C4-2B (cell line): ENCODE measurements around the gene PIP5K1C.

Experiments used
- H3K27ac ChIP-seq: fragments of 450-650 bp; 2 replicates; pipeline ENCODE4 v1.5.1; 2017
- ZFX ChIP-seq: fragments of 450-650 bp; IDR thresholded peaks from 2 replicates; pipeline ENCODE4 v1.6.1; 2017
- TF ChIP-seq, protein P1 (sequence below): fragments of 450-650 bp; conservative IDR thresholded peaks from 2 replicates; pipeline ENCODE4 v1.5.1; 2017; ENCODE audit warnings: mild to moderate bottlenecking

PIP5K1C gene

DNA sequence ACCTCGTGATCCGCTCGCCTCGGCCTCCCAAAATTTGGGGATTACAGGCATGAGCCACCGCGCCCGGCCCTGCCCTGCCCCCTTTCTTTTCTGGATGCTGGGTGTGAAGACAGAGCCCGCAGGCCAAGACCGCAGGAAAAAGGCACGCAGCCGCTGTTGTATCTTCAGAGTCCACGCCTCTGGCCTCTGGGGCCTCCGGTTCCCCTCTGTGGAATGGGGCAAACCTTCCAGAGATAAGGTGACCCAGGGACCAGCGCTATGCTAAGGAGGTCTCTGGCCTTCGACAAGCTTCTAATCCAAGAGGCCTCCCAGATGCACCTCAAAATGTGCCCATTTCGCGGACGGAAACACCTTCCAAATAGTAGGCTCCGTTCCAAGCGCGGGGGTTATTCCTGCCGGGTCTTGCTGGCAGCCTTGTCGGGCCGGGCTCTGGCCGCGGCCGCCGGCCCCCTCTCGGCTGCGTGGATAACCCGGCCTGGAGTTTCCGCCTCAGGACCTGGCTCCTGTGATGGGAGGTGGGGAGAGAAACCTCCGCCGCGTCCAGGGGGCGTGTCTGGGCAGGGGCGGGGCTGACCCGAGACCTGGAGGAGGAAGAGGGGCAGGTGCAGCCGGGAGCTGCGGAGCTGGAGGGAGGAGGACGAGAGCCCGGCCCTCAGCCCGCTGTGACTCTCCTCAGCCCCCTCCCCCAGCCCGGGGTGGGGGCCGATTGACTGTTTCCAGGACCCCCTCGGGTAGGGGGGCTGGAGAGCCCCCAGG lies 21.0 kb upstream of the PIP5K1C start:
- no peak for TF ChIP-seq ZFX
- TF ChIP-seq, protein P1, sequence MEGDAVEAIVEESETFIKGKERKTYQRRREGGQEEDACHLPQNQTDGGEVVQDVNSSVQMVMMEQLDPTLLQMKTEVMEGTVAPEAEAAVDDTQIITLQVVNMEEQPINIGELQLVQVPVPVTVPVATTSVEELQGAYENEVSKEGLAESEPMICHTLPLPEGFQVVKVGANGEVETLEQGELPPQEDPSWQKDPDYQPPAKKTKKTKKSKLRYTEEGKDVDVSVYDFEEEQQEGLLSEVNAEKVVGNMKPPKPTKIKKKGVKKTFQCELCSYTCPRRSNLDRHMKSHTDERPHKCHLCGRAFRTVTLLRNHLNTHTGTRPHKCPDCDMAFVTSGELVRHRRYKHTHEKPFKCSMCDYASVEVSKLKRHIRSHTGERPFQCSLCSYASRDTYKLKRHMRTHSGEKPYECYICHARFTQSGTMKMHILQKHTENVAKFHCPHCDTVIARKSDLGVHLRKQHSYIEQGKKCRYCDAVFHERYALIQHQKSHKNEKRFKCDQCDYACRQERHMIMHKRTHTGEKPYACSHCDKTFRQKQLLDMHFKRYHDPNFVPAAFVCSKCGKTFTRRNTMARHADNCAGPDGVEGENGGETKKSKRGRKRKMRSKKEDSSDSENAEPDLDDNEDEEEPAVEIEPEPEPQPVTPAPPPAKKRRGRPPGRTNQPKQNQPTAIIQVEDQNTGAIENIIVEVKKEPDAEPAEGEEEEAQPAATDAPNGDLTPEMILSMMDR, result no peak

DNA sequence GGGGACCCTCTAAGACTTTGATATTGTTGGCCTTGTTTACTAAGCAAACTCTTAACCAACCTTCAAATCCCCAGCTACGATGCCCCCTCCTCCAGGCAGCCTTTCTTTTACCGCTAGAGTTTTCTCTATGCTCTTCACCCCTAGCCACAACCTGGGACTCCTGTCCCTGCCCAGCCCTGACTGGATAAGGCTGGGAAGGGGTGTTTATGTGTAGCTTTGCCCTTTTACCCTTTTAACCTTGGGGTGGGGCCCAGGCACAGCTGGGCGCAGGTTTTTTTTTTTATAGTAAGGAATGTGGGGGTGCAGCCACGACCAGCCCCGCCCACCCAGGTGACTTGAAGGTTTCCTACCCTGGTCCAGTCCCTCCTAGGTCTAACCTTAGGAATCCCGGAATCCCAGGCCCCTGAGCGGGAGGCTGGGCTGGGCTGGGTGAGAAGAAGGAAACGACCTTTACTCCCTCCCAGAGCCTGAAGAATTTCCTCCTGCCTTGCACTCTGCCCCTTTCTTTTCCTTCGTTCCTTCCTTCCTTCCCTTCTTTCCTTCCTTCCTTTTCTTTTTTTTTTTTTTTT lies 20.2 kb upstream of the PIP5K1C start:
- H3K27ac ChIP-seq, result no peak overlapping the region; the same call in 1 of the 2 replicates
- TF ChIP-seq, protein P1, result no peak
- no peak for TF ChIP-seq ZFX

More for the DNA sequence above, 21.0 kb upstream of the PIP5K1C start:
- H3K27ac ChIP-seq, result peak overlapping the region; percentile 35; the same call in 1 of the 2 replicates

DNA sequence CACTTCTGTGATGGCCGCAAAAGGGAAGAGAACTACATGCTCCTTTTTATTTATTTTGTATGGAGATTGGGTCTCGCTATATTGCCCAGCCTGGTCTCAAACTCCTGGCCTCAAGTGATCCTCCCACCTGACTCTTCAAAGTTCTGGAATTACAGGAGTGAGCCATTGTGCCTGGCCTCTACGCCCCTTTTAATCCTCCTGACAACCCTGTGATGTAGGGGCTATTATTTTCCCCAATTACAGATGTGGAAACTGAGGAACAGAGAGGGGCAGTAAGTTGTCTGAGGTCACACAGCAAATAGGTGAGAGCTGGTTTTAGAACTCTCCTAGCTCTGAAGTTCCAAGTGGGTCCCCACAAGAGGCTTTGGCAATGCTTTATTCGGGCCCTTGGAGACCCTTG lies 19.6 kb upstream of the PIP5K1C start:
- TF ChIP-seq, protein P1, result no peak
- TF ChIP-seq ZFX, result no peak
- no peak overlapping the region for H3K27ac ChIP-seq

DNA sequence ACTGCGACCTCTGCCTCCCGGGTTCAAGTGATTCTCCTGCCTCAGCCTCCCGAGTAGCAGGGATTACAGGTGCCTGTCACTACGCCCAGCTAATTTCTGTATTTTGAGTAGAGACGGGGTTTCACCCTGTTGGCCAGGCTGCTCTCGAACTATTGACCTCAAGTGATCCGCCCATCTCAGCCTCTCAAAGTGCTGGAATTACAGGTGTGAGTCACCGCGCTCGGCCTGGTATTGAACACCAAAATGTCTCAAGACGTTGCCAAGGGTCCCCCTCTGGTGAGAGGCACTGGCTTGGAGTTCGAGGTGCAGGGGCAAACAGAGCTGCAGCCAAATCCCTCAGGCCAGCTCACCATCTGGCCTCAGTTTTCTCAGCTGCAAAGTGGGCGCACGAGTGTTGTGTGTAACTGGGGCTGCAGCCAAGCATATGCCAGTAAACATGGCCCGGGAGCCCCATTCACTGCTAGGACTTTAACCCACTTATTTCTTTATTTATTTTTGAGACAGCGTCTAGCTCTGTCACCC lies 15.9 kb upstream of the PIP5K1C start:
- H3K27ac ChIP-seq, result no peak overlapping the region

DNA sequence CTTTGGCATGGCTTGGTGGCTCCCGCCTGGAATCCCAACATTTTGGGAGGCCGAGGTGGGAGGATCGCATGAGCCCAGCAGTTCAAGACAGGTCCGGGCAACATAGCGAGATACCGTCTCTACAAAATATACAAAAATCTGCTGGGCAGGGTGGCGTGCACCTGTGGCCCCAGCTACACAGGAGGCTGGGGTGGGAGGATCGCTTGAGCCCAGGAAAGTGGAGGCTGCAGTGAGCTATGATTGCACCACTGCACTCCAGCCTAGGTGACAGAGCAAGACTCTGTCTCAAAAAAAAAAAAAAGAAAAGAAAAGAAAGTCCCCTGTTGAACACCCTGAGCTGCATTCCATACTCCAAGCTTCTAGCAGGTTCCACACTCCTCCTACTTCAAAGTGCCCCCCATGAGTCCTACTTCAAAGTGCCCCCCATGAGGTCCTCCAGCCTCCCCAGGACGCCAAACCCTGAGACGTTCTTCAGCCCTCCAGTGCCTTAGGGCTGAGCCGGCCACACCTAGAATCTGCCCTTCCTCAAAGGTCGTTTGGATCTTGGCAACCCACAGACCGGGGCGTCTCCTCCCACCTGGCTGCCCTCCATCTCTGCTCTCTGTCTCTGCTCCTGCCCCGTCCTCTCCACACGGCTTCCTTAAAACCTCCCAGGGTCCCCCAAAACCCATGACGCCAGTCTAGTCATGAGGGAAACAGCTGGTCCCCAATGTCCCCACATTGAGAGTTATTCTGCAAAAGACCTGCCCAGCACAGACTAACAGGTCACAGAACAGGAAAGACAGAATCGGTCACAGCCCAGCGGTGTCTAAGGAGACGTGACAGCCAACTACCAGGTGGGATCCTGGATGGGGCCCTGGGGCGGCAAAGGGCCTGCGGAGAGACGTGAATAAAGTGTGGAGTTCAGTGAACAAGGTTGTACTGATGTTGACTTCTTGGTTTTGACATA lies 12.7 kb upstream of the PIP5K1C start:
- H3K27ac ChIP-seq, result peak overlapping the region; percentile 63
- TF ChIP-seq, protein P1, result no peak
- no peak for TF ChIP-seq ZFX

More for the DNA sequence above, 15.9 kb upstream of the PIP5K1C start:
- TF ChIP-seq, protein P1, result no peak
- no peak for TF ChIP-seq ZFX

DNA sequence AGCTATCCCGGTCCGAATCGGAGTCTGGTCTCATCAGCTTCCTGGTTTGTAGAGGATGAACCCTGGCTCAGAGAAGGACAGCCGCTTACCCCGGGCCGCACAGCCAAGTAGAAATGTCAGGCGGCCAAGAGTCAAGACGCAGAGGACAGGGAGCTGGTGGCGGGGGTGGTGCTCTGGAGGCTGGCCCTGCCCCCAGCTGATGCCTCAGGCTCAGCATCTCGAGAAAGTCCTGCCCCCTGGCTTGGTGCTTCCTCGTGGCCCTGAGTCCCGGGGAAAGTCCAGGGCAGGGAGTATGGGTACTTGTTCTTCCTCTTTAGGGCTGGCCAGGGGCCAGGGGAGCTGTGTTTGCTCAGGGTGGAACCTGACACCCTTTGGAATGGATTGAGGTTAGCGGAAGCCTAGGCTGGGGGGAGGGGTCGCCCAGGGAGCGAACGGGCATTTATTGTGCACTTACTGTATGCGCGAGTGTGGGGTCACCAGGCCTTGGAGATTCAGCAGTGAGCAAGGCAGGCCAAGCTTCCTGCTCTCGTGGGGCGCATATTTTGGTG lies 10.1 kb upstream of the PIP5K1C start:
- H3K27ac ChIP-seq, result peak overlapping the region; percentile 77
- TF ChIP-seq, protein P1, result no peak
